Suprapubic skin (tissue), 3 donors: ENCODE results near the gene LIPC.

Source experiments
- CTCF ChIP-seq, 2 donors: fragments of 200-600 bp in 1 of 2; fragments of 450-650 bp in 1 of 2; sonication (generic) in 1 of 2; IDR thresholded peaks; one replicate each; pipeline ENCODE4 v1.5.1; 2016 to 2019; ENCODE audit warnings: antibody characterized with exemption in 2 of 2, mild to moderate bottlenecking in 1 of 2, moderate library complexity in 1 of 2
- POLR2A ChIP-seq, 2 donors: fragments of 450-650 bp; IDR thresholded peaks; one replicate each; pipeline ENCODE4 v1.6.1; 2017; ENCODE audit warnings: antibody characterized with exemption in 2 of 2, mild to moderate bottlenecking in 2 of 2, moderate library complexity in 2 of 2

DNA sequence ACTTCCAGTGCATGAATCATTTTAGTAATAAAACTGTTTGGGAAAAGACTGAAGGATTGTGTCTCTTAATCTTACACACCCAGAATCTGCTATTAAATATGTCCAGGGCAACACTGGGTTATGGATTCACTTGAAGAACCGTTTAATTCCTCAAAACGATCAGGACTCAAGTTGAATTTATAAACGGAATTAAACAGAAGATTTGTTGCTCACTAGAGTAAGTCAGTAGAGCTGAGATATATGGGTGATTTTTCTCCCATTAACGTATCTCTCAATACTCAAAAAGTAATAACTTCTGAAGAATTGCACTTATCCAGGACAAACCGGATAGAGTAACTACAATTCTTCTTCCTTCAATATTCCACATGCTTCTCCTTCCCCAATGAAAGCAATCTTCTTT, 41.1 kb upstream of the LIPC start:
- TF ChIP-seq CTCF (IDR thresholded peaks at IDR 0.05) (no peak), POLR2A (IDR thresholded peaks at IDR 0.05) (no peak)
